ENCODE data around the gene SMIM26. TPM values are rescaled to one million over a fixed set of nuclear protein-coding genes. Genes with fewer than 3 reads are reported as not detected.

SMIM26 gene
- total and polyA plus RNA-seq, 9 of the 15 experiments (the other 6 are each of a cell fraction or from before 2014, with no cell fraction given) = 46.9 to 186 (median 86.5) TPM

- peaks cover 5 to 13% of the 10 kb centered on the region in 2 experiments for H3K4me1 ChIP-seq (replicated peaks in 1 of 2; ENCODE audit: control insufficient read depth in 2 of 2, insufficient read depth in 2 of 2, low read length in 2 of 2)
- FAIRE-seq (no peak), DNase-seq (ENCODE audit: extremely low read depth in 1 of 4, low spot score in 3 of 4) (no peak), ATAC-seq (no peak)
- no peaks in the 10 kb centered on the region for H3K9me1 ChIP-seq (ENCODE audit: control insufficient read depth, insufficient read depth, low read length)
- in situ Hi-C loops (cut with MboI) (no loop called here), intact Hi-C loops (cut with micrococcal nuclease) (no loop called here)
- H3K27me3 ChIP-seq (ENCODE audit: control insufficient read depth in 2 of 2, insufficient read depth in 2 of 2, low read length in 2 of 2) = no peaks in the 10 kb centered on the region
- TF ChIP-seq ZSCAN29 (IDR thresholded peaks at IDR 0.05) (no peak), MCM2 (IDR thresholded peaks at IDR 0.05; ENCODE audit: low read depth) (no peak), GTF2A2 (tag; IDR thresholded peaks at IDR 0.05) (no peak), RREB1 (CRISPR knock-in tag; IDR thresholded peaks at IDR 0.05) (no peak), CHD1 (IDR thresholded peaks at IDR 0.05; ENCODE audit: low read length) (no peak), NBN (IDR thresholded peaks at IDR 0.05; ENCODE audit: low read depth) (no peak), ZNF140 (CRISPR knock-in tag; IDR thresholded peaks at IDR 0.05) (no peak), ZEB2 (IDR thresholded peaks at IDR 0.05) (no peak), COPS2 (conservative IDR thresholded peaks at IDR 0.05) (no peak), TAF9B (IDR thresholded peaks at IDR 0.05; ENCODE audit: partially characterized antibody) (no peak), ZC3H8 (IDR thresholded peaks at IDR 0.05) (no peak), RBM15 (IDR thresholded peaks at IDR 0.05; ENCODE audit: insufficient read depth, low read length) (no peak)
- TF ChIP-seq, protein P1, sequence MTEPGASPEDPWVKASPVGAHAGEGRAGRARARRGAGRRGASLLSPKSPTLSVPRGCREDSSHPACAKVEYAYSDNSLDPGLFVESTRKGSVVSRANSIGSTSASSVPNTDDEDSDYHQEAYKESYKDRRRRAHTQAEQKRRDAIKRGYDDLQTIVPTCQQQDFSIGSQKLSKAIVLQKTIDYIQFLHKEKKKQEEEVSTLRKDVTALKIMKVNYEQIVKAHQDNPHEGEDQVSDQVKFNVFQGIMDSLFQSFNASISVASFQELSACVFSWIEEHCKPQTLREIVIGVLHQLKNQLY (CRISPR knock-in tag; conservative IDR thresholded peaks at IDR 0.05) = no peak
- no TSS peak for BruUV-seq (replicated peaks)
- no peak overlapping the region for H2AFZ ChIP-seq (ENCODE audit: low read depth, low read length)
- no peak overlapping the region for H3K4me3 ChIP-seq
- 84% methylated on average over 8 of the region's 8 CpGs for WGBS (ENCODE audit: insufficient coverage, low coverage, missing lambda C conversion rate)
- no peaks in the 10 kb centered on the region for H3K36me3 ChIP-seq (ENCODE audit: control insufficient read depth, insufficient read depth, low read length)
- H3K4me2 ChIP-seq (ENCODE audit: insufficient read depth, low read length) = no peak overlapping the region
- no peak overlapping the region for H3K27ac ChIP-seq (ENCODE audit: extremely low read depth, low read depth, low read length)
- peaks cover 4% of the 10 kb centered on the region; the same call in 2 of the 3 replicates for H3K79me2 ChIP-seq (ENCODE audit: control insufficient read depth, insufficient read depth, low read length)
- no peaks in the 10 kb centered on the region for H3K9me3 ChIP-seq (replicated peaks; ENCODE audit: control insufficient read depth, insufficient read depth, low read depth, low read length)
- H4K20me1 ChIP-seq (replicated peaks; ENCODE audit: control insufficient read depth, insufficient read depth, low read length) = no peaks in the 10 kb centered on the region
- POLR2A ChIA-PET = no interaction called here
- H3K9ac ChIP-seq (ENCODE audit: insufficient read depth in 1 of 2, low read depth in 2 of 2, low read length in 2 of 2) = no peak overlapping the region
- CTCF ChIA-PET (ENCODE audit: low intra/inter-chr PET ratio) = no interaction called here
Measured at GRCh38 chr20:18589941-18590674, 22.9 kb downstream of the SMIM26 start.
